HL-60/S4 treated with retinoic acid at 250 ng/mL for 4 days and 3 days (cell line): ENCODE measurements around the gene CEP350.
"Not testable (repeated sequence)": the region's sequence is repeated elsewhere in the genome, so short reads cannot be mapped to it uniquely, and the experiment has no call there.

ENCODE experiments used
- in situ Hi-C: fragments of 300-500 bp; cut with MboI; formaldehyde crosslinking; loops from 2 replicates; pipeline ENCODE4 v1.7.0; 2022; ENCODE audit warnings: low sequenced_read_pairs

The CEP350 gene

GRCh38 chr1:179984942-179985341 lies 30.3 kb downstream of the CEP350 start:
- in situ Hi-C loops = no loop called here

- in situ Hi-C loops = no loop called here
These were observed 36.2 kb downstream of the CEP350 start for GRCh38 chr1:179990847-179991246.

- in situ Hi-C loops = no loop called here
These were observed 41.0 kb downstream of the CEP350 start for GRCh38 chr1:179995576-179995975.

DNA sequence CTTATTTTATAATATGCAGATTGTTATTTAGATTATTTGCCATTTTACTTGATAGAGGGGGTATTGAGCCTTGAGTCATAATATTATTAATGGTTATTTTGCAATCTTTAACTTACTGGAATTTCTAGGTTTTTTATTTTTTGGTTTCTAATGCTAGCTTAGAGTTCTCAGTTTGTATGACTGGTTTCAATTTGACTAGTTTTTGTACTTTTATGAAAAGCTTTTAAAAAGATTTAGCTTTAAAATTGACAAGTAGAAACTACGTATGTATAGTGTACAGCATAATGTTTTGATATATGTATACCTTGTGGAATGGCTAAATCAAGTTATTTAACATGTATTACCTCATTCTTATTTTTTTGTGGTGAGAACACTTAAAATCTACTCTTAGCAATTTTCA lies 41.5 kb downstream of the CEP350 start:
- in situ Hi-C loops = no loop called here

- in situ Hi-C loops = no loop called here
These were observed 46.0 kb downstream of the CEP350 start for GRCh38 chr1:180000575-180000974.

DNA sequence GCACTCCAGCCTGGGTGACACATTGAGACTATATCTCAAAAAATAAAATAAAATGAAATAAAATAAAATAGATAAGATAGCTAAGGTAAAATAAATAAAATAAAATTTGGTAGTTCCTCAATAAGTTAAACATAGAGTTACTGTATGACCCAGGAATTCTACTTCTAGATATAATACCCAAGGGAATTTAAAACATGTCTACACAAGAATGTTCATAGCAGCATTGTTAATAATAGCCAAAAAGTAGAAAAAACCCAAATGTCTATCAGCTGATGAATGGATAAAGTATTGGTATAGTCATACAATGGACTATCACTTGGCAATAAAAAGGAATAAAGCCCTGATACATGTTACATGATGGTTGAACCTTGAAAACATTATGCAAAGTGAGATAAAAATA lies 47.8 kb downstream of the CEP350 start:
- in situ Hi-C loops = no loop called here

GRCh38 chr1:180003026-180003695 lies 48.6 kb downstream of the CEP350 start:
- in situ Hi-C loops = no loop called here

DNA sequence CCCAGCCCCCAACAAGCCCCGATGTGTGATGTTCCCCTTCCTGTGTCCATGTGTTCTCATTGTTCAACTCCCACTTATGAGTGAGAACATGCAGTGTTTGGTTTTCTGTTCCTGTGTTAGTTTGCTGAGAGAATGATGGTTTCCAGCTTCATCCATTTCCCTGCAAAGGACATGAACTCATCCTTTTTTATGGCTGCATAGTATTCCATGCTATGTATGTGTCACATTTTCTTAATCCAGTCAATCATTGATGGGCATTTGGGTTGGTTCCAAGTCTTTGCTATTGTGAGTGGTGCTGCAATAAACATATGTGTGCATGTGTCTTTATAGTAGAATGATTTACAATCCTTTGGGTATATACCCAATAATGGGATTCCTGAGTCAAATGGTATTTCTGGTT lies 52.2 kb downstream of the CEP350 start:
- in situ Hi-C loops = not testable (repeated sequence)

DNA sequence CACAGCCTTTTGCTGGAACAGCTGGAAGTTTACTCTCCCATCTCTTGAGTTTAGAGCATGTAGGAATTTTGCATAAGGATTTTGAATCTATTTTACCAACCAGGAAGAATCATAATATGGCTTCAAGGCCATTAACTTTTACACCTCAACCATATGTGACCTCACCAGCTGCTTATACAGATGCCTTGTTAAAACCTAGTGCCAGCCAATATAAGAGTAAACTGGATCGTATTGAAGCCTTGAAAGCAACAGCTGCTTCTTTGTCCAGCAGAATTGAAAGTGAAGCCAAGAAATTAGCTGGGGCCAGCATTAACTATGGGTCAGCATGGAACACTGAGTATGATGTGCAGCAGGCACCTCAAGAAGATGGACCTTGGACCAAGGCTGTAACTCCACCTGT lies 65.4 kb downstream of the CEP350 start:
- in situ Hi-C loops = no loop called here

DNA sequence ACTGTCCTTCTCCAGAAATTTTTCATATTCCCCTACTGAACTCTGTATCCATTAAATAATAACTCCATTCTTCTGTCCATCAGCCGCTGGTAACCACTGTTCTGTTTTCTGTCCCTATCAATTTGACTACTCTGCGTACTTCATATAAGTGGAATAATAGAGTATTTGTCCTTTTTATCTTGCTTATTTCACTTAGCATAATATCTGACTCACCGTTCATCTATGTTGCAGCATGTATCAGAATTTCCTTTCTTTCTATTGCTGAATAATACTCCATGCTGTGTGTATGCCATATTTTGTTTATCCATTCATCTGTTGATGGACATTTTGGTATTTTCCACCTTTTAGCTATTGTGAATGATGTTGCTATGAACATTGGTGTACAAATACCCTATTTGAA lies 71.9 kb downstream of the CEP350 start:
- in situ Hi-C loops = no loop called here

DNA sequence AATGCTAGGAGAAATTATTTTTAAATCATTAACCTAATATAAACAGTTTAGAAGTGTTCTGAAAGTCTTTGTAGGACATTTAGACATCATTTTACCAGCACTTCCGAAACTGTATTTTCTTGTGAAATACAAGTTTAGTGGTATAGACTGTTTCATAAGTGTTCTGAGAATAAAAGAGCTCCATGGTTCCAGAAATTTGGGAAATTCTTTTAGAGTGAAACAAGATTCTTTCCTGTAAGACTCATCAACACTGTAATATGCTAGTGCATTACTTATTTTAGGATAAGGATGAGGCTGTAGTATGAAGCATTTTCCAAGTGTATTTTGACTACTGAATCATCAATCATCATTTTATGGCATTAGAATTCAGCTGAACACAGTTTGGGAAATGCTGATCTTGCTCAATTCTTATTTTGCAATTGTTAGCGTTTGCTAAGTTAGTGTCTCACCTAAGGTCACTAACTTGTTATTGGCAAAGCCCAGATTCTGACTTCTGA lies 73.4 kb downstream of the CEP350 start:
- in situ Hi-C loops = no loop called here

GRCh38 chr1:180028864-180029263 lies 74.3 kb downstream of the CEP350 start:
- in situ Hi-C loops = no loop called here

- in situ Hi-C loops = no loop called here
These were observed 75.0 kb downstream of the CEP350 start for GRCh38 chr1:180029524-180030135.

DNA sequence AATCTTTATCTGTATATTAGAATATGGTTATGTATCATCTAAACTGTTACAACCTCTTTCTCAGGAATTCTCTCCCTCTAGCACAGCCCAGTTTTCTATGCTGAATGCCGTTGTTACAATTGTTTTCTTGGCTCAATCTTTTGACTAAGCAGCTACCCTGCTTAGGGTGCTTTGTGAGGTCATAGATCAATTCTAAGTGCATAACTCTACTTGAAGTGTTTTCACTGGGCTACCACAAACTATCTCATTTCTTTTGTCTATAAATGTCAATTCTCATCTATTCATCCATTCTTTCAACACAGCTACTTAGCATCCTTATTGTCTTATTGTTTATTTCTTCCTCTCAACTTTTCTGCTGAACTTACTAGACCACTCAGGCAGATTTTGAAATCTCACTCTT lies 77.1 kb downstream of the CEP350 start:
- in situ Hi-C loops = no loop called here

GRCh38 chr1:180033390-180033789 lies 78.8 kb downstream of the CEP350 start:
- in situ Hi-C loops = no loop called here

- in situ Hi-C loops = no loop called here
These were observed 85.4 kb downstream of the CEP350 start for GRCh38 chr1:180040034-180040433.

GRCh38 chr1:180041582-180041981 lies 87.0 kb downstream of the CEP350 start:
- in situ Hi-C loops = no loop called here

DNA sequence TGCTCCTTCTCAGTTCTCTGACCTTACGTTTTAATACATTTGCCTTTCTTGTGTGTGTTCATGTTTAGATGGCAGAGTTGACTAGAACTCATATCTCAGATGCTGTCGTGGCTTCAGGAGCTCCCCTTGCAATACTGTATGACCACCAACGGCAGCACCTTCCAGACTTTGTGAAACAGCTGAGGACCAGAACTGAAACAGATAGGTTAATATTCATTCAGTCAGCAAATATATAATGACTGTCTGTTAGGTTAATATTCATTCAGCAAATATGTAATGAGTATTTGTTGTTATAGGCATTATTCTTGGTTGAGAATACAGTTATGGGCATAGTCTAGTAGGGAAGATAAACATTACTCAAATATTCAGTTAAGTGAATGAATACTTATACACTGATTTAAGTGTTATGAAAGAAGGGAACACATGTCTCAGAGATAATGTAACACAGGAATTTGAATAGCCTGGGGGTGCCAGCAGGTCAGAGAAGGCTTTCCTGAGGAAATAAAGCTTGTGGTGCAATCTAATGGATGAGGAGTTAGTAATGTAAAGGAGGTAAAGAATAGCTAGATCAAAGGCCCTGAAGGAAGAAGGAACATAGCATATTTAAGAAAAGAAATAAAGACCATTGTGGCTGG lies 88.5 kb downstream of the CEP350 start:
- in situ Hi-C loops = no loop called here

- in situ Hi-C loops = no loop called here
These were observed 89.2 kb downstream of the CEP350 start for GRCh38 chr1:180043785-180044184.

- in situ Hi-C loops = no loop called here
These were observed 92.1 kb downstream of the CEP350 start for GRCh38 chr1:180046674-180047073.

- in situ Hi-C loops = no loop called here
These were observed 99.3 kb downstream of the CEP350 start for GRCh38 chr1:180053594-180054567.
